ENCODE data around the gene CCT4. TPM values are rescaled to one million over a fixed set of nuclear protein-coding genes. Genes with fewer than 3 reads are reported as not detected.

CCT4 gene
- total RNA-seq, 1 donor from 2014 or later, result 117 TPM

Small RNAs within 50 kb of the gene (small RNA-seq; reads per million reads assigned to genes)
- not detected for gene RF00019 (ENCODE audit: low replicate concordance)

Other genes starting within 250 kb of the CCT4 start
- gene FAM161A, start 34.6 kb downstream of the CCT4 start, total RNA-seq, result 7.5 TPM
- 47.3 TPM for gene COMMD1, start 17.0 kb upstream of the CCT4 start, total RNA-seq